Right lobe of liver (tissue), 4 donors: ENCODE measurements around the gene MOB2.

Source experiments
- CTCF ChIP-seq, 4 donors: fragments of 200-600 bp in 3 of 4; fragments of 450-650 bp in 1 of 4; IDR thresholded peaks; one replicate each; pipeline versions ENCODE4 v1.5.1 to v1.8.0; 2016 to 2022; ENCODE audit warnings: antibody characterized with exemption in 4 of 4, mild to moderate bottlenecking in 2 of 4
- POLR2A ChIP-seq: fragments of 450-650 bp; IDR thresholded peaks from one replicate; pipeline ENCODE4 v1.6.1; 2017; ENCODE audit warnings: antibody characterized with exemption, mild to moderate bottlenecking
- donor health status: DM: no; HTN: no; CAD: no.
- donor health status: DM: no; HTN: no; CAD: no.
- donor health status: DM: no; HTN: yes; CAD: no.

- TF ChIP-seq CTCF (IDR thresholded peaks at IDR 0.05) (no peak), POLR2A (no peak)
Observed at GRCh38 chr11:1500466-1501420, 14.2 kb upstream of the MOB2 start.
